ENCODE data around the gene MRAP2. TPM values are rescaled to one million over a fixed set of nuclear protein-coding genes. Genes with fewer than 3 reads are reported as not detected.

MRAP2 gene
- total RNA-seq, 1 experiment from 2014 or later: 4.9 TPM

DNA sequence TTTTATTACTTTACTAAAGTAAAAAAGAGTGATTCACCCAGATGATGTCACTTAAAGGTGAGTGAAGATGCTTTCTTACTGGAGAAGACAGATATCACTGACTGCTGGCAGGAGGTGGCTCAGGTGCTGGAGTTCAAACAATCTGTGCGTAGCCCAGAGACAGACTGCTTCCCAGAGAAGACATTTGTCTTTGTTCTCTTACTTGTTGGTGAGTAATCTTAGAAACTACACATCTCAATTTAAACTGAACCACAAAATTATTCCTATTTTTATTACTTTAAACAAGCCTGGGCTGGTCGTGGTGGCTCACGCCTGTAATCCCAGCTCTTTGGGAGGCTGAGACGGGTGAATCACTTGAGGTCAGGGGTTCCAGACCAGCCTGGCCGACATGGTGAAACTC, 101.7 kb downstream of the MRAP2 start (continued):
- no peak for TF ChIP-seq E2F4 (CRISPR knock-in tag; IDR thresholded peaks at IDR 0.05; ENCODE audit: borderline replicate concordance, low read depth)
- TF ChIP-seq ZNF396 (CRISPR knock-in tag; IDR thresholded peaks at IDR 0.05; ENCODE audit: borderline replicate concordance): no peak
- TF ChIP-seq, protein P1, sequence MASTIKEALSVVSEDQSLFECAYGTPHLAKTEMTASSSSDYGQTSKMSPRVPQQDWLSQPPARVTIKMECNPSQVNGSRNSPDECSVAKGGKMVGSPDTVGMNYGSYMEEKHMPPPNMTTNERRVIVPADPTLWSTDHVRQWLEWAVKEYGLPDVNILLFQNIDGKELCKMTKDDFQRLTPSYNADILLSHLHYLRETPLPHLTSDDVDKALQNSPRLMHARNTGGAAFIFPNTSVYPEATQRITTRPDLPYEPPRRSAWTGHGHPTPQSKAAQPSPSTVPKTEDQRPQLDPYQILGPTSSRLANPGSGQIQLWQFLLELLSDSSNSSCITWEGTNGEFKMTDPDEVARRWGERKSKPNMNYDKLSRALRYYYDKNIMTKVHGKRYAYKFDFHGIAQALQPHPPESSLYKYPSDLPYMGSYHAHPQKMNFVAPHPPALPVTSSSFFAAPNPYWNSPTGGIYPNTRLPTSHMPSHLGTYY (CRISPR knock-in tag; IDR thresholded peaks at IDR 0.05): no peak
- TF ChIP-seq ZNF425 (CRISPR knock-in tag; conservative IDR thresholded peaks at IDR 0.05): no peak
- no peak for TF ChIP-seq CREB1 (CRISPR knock-in tag; IDR thresholded peaks at IDR 0.05)
- no peak for TF ChIP-seq AR (CRISPR knock-in tag; IDR thresholded peaks at IDR 0.05)
- no peak for TF ChIP-seq ETV6 (CRISPR knock-in tag; IDR thresholded peaks at IDR 0.05)
- no peak for TF ChIP-seq MLX (CRISPR knock-in tag; IDR thresholded peaks at IDR 0.05)

- ChIA-PET POLR2A (no interaction called here), CTCF (no interaction called here)
- no peaks in the 10 kb centered on the region for H3K27me3 Mint-ChIP-seq (ENCODE audit: low read depth)
- DNase-seq (ENCODE audit: low spot score) (no peak), ATAC-seq (no peak)
- H3K4me3 Mint-ChIP-seq: no peak overlapping the region
- H3K36me3 Mint-ChIP-seq: peaks cover 36% of the 10 kb centered on the region
- peaks cover 16% of the 10 kb centered on the region for H3K4me1 Mint-ChIP-seq
- no peak overlapping the region for H3K27ac Mint-ChIP-seq
- peaks cover 29% of the 10 kb centered on the region for H3K9me3 Mint-ChIP-seq
- TF ChIP-seq ZNF121 (CRISPR knock-in tag; IDR thresholded peaks at IDR 0.05) (no peak), FOXP1 (CRISPR knock-in tag; IDR thresholded peaks at IDR 0.05; ENCODE audit: borderline replicate concordance) (no peak), SMAD3 (CRISPR knock-in tag; IDR thresholded peaks at IDR 0.05; ENCODE audit: borderline replicate concordance) (no peak), CDX4 (CRISPR knock-in tag; IDR thresholded peaks at IDR 0.05; ENCODE audit: borderline replicate concordance) (no peak), NFATC4 (CRISPR knock-in tag; IDR thresholded peaks at IDR 0.05) (no peak), SMAD4 (CRISPR knock-in tag; IDR thresholded peaks at IDR 0.05) (no peak), NR3C1 (CRISPR knock-in tag; conservative IDR thresholded peaks at IDR 0.05; ENCODE audit: low read depth) (no peak), ZNF416 (CRISPR knock-in tag; IDR thresholded peaks at IDR 0.05) (no peak)
- TF ChIP-seq, protein P2, sequence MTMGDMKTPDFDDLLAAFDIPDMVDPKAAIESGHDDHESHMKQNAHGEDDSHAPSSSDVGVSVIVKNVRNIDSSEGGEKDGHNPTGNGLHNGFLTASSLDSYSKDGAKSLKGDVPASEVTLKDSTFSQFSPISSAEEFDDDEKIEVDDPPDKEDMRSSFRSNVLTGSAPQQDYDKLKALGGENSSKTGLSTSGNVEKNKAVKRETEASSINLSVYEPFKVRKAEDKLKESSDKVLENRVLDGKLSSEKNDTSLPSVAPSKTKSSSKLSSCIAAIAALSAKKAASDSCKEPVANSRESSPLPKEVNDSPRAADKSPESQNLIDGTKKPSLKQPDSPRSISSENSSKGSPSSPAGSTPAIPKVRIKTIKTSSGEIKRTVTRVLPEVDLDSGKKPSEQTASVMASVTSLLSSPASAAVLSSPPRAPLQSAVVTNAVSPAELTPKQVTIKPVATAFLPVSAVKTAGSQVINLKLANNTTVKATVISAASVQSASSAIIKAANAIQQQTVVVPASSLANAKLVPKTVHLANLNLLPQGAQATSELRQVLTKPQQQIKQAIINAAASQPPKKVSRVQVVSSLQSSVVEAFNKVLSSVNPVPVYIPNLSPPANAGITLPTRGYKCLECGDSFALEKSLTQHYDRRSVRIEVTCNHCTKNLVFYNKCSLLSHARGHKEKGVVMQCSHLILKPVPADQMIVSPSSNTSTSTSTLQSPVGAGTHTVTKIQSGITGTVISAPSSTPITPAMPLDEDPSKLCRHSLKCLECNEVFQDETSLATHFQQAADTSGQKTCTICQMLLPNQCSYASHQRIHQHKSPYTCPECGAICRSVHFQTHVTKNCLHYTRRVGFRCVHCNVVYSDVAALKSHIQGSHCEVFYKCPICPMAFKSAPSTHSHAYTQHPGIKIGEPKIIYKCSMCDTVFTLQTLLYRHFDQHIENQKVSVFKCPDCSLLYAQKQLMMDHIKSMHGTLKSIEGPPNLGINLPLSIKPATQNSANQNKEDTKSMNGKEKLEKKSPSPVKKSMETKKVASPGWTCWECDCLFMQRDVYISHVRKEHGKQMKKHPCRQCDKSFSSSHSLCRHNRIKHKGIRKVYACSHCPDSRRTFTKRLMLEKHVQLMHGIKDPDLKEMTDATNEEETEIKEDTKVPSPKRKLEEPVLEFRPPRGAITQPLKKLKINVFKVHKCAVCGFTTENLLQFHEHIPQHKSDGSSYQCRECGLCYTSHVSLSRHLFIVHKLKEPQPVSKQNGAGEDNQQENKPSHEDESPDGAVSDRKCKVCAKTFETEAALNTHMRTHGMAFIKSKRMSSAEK (CRISPR knock-in tag; IDR thresholded peaks at IDR 0.05; ENCODE audit: borderline replicate concordance): no peak
- TF ChIP-seq, protein P3, sequence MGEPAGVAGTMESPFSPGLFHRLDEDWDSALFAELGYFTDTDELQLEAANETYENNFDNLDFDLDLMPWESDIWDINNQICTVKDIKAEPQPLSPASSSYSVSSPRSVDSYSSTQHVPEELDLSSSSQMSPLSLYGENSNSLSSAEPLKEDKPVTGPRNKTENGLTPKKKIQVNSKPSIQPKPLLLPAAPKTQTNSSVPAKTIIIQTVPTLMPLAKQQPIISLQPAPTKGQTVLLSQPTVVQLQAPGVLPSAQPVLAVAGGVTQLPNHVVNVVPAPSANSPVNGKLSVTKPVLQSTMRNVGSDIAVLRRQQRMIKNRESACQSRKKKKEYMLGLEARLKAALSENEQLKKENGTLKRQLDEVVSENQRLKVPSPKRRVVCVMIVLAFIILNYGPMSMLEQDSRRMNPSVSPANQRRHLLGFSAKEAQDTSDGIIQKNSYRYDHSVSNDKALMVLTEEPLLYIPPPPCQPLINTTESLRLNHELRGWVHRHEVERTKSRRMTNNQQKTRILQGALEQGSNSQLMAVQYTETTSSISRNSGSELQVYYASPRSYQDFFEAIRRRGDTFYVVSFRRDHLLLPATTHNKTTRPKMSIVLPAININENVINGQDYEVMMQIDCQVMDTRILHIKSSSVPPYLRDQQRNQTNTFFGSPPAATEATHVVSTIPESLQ (CRISPR knock-in tag; IDR thresholded peaks at IDR 0.05): no peak
Measured at GRCh38 chr6:84136364-84137050, 102.9 kb downstream of the MRAP2 start.

Data from WTC11 (cell line).